ENCODE data around the gene IGLL1.

IGLL1 gene

GRCh38 chr22:23613193-23613972 is 33.3 kb upstream of the IGLL1 start:
- Histone ChIP-seq H3K9me3 (ENCODE audit: insufficient read depth, low read length) (no peaks in the 10 kb centered on the region), H3K36me3 (ENCODE audit: low read length) (no peaks in the 10 kb centered on the region), H2AFZ (ENCODE audit: low read depth, low read length, severe bottlenecking) (no peak overlapping the region), H3K4me3 (ENCODE audit: insufficient read depth, low read length, poor library complexity, severe bottlenecking) (no peak overlapping the region), H3K9me2 (replicated peaks; ENCODE audit: insufficient read depth, low read length) (no peaks in the 10 kb centered on the region), H3K4me2 (ENCODE audit: low read depth, low read length, poor library complexity, severe bottlenecking) (no peak overlapping the region), H3K27ac (ENCODE audit: low read depth, low read length) (no peak overlapping the region), H3K27me3 (ENCODE audit: low read length) (no peaks in the 10 kb centered on the region), H3F3A (ENCODE audit: insufficient read depth) (no peaks in the 10 kb centered on the region), H3K9ac (ENCODE audit: low read length) (no peak overlapping the region), H3K79me2 (ENCODE audit: insufficient read depth, low read length) (no peaks in the 10 kb centered on the region), H4K20me1 (ENCODE audit: low read depth, low read length) (no peaks in the 10 kb centered on the region)
- TF ChIP-seq, protein P1, sequence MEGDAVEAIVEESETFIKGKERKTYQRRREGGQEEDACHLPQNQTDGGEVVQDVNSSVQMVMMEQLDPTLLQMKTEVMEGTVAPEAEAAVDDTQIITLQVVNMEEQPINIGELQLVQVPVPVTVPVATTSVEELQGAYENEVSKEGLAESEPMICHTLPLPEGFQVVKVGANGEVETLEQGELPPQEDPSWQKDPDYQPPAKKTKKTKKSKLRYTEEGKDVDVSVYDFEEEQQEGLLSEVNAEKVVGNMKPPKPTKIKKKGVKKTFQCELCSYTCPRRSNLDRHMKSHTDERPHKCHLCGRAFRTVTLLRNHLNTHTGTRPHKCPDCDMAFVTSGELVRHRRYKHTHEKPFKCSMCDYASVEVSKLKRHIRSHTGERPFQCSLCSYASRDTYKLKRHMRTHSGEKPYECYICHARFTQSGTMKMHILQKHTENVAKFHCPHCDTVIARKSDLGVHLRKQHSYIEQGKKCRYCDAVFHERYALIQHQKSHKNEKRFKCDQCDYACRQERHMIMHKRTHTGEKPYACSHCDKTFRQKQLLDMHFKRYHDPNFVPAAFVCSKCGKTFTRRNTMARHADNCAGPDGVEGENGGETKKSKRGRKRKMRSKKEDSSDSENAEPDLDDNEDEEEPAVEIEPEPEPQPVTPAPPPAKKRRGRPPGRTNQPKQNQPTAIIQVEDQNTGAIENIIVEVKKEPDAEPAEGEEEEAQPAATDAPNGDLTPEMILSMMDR (IDR thresholded peaks at IDR 0.05; ENCODE audit: insufficient read depth, low read length, poor library complexity, severe bottlenecking), result no peak
- no peak for TF ChIP-seq EZH2phosphoT487 (conservative IDR thresholded peaks at IDR 0.05; ENCODE audit: low read length)

DNA sequence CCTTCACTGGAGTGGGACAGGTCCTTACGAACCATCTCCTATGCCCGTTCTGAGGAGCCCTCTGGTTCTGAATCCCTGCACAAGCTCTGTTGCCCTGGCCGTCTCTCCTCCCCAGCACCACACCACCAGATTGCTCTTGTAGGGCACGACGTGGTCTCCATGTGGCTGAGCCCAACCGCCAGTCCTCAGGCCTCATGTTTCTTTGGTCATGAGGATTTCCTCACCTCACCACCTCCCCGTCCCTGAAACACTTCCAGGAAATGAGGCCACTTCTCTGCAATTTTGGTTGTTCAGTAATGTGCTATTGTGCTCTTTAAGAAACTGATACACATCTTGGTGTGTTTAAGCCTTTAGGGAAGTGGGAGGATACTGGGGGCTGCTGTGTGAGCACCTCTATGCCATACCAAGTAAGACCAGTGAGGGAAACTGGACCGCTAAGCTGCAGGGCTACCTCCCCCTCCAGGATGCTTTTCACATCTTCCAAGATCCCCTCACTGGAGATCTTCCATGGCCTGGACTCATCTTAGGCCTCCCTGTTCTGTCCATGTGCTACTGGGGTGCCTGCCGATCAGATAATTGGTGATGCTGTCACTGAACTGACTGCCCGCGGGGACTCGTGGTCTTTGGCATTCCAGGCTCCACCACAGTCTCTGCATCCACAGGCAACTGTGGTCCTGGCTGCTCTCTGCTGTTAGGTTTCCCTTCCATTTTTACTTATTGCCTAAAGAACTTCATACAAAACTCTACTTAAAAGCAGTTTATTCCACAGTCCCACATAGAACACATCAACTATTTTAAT is 30.1 kb upstream of the IGLL1 start:
- Histone ChIP-seq H3K9ac (ENCODE audit: low read length) (no peak overlapping the region), H3K36me3 (ENCODE audit: low read length) (no peaks in the 10 kb centered on the region), H3K27ac (ENCODE audit: low read depth, low read length) (no peak overlapping the region), H3K4me2 (ENCODE audit: low read depth, low read length, poor library complexity, severe bottlenecking) (no peak overlapping the region), H4K20me1 (ENCODE audit: low read depth, low read length) (no peaks in the 10 kb centered on the region), H2AFZ (ENCODE audit: low read depth, low read length, severe bottlenecking) (no peak overlapping the region), H3K9me2 (replicated peaks; ENCODE audit: insufficient read depth, low read length) (no peaks in the 10 kb centered on the region), H3K4me3 (ENCODE audit: insufficient read depth, low read length, poor library complexity, severe bottlenecking) (no peak overlapping the region), H3K79me2 (ENCODE audit: insufficient read depth, low read length) (no peaks in the 10 kb centered on the region), H3K9me3 (ENCODE audit: insufficient read depth, low read length) (no peaks in the 10 kb centered on the region), H3K27me3 (ENCODE audit: low read length) (no peaks in the 10 kb centered on the region), H3F3A (ENCODE audit: insufficient read depth) (no peaks in the 10 kb centered on the region)
- TF ChIP-seq, protein P1 (IDR thresholded peaks at IDR 0.05; ENCODE audit: insufficient read depth, low read length, poor library complexity, severe bottlenecking), result no peak
- no peak for TF ChIP-seq EZH2phosphoT487 (conservative IDR thresholded peaks at IDR 0.05; ENCODE audit: low read length)

GRCh38 chr22:23608583-23608982 is 28.5 kb upstream of the IGLL1 start:
- H3F3A ChIP-seq (ENCODE audit: insufficient read depth), result no peaks in the 10 kb centered on the region
- H3K4me2 ChIP-seq (ENCODE audit: low read depth, low read length, poor library complexity, severe bottlenecking), result no peak overlapping the region
- no peak overlapping the region for H3K27ac ChIP-seq (ENCODE audit: low read depth, low read length)
- no peaks in the 10 kb centered on the region for H3K36me3 ChIP-seq (ENCODE audit: low read length)
- H3K4me3 ChIP-seq (ENCODE audit: insufficient read depth, low read length, poor library complexity, severe bottlenecking), result no peak overlapping the region
- TF ChIP-seq EZH2phosphoT487 (conservative IDR thresholded peaks at IDR 0.05; ENCODE audit: low read length), result no peak
- TF ChIP-seq, protein P1 (IDR thresholded peaks at IDR 0.05; ENCODE audit: insufficient read depth, low read length, poor library complexity, severe bottlenecking), result no peak
- H3K9ac ChIP-seq (ENCODE audit: low read length), result no peak overlapping the region
- H3K9me2 ChIP-seq (replicated peaks; ENCODE audit: insufficient read depth, low read length), result no peaks in the 10 kb centered on the region
- H4K20me1 ChIP-seq (ENCODE audit: low read depth, low read length), result no peaks in the 10 kb centered on the region
- no peak overlapping the region for H2AFZ ChIP-seq (ENCODE audit: low read depth, low read length, severe bottlenecking)
- no peaks in the 10 kb centered on the region for H3K79me2 ChIP-seq (ENCODE audit: insufficient read depth, low read length)
- no peaks in the 10 kb centered on the region for H3K9me3 ChIP-seq (ENCODE audit: insufficient read depth, low read length)
- H3K27me3 ChIP-seq (ENCODE audit: low read length), result no peaks in the 10 kb centered on the region
